HEK293T (cell line): ENCODE results near the gene RAPGEF3.

ENCODE experiments used
- CTBP1 ChIP-seq: fragments of 450-650 bp; IDR thresholded peaks from 2 replicates; pipeline ENCODE4 v1.6.1; 2016; ENCODE audit warnings: borderline replicate concordance
- ELF4 ChIP-seq: fragments of 450-650 bp; IDR thresholded peaks from 2 replicates; pipeline ENCODE4 v1.6.1; 2017; ENCODE audit warnings: antibody characterized with exemption
- FOXM1 ChIP-seq: fragments of 450-650 bp; IDR thresholded peaks from 2 replicates; pipeline ENCODE4 v1.6.1; 2017; ENCODE audit warnings: mild to moderate bottlenecking, borderline replicate concordance
- NFRKB ChIP-seq: fragments of 450-650 bp; IDR thresholded peaks from 2 replicates; pipeline ENCODE4 v1.6.1; 2016; ENCODE audit warnings: mild to moderate bottlenecking, moderate library complexity
- PKNOX1 ChIP-seq: fragments of 450-650 bp; IDR thresholded peaks from 2 replicates; pipeline ENCODE4 v1.6.1; 2016
- SP1 ChIP-seq: fragments of 450-650 bp; IDR thresholded peaks from 2 replicates; pipeline ENCODE4 v1.6.1; 2017
- SUZ12 ChIP-seq: fragments of 450-650 bp; IDR thresholded peaks from 2 replicates; pipeline ENCODE4 v1.6.1; 2016; ENCODE audit warnings: mild to moderate bottlenecking
- TARDBP ChIP-seq: fragments of 450-650 bp; IDR thresholded peaks from 2 replicates; pipeline ENCODE4 v1.6.1; 2016

GRCh38 chr12:47750916-47751470 lies 7.7 kb downstream of the RAPGEF3 start:
- TF ChIP-seq NFRKB, result no peak
- TF ChIP-seq FOXM1, result no peak
- no peak for TF ChIP-seq PKNOX1
- no peak for TF ChIP-seq SUZ12
- TF ChIP-seq CTBP1, result no peak
- TF ChIP-seq TARDBP, result no peak
- no peak for TF ChIP-seq SP1
- TF ChIP-seq ELF4, result no peak
